HG03575 (cell line): ENCODE data around the gene PCGF3.
"Not testable (repeated sequence)": the region's sequence is repeated elsewhere in the genome, so short reads cannot be mapped to it uniquely, and the experiment has no call there.

Source experiments
- ATAC-seq: cut with Tn5 transposase; IDR thresholded peaks from one replicate; pipeline ENCODE4 v1.9.1; 2021; ENCODE audit not compliant: unreplicated experiment, insufficient number of reproducible peaks, low FRiP score; ENCODE audit errors: extremely low read depth

The PCGF3 gene

GRCh38 chr4:804804-805203, 99.2 kb downstream of the PCGF3 start:
- no peak for ATAC-seq

GRCh38 chr4:806979-807378, 101.3 kb downstream of the PCGF3 start:
- ATAC-seq: not testable (repeated sequence)

- no peak for ATAC-seq
These were observed 102.2 kb downstream of the PCGF3 start for GRCh38 chr4:807792-808191.

GRCh38 chr4:808860-809570, 103.4 kb downstream of the PCGF3 start:
- no peak for ATAC-seq

- ATAC-seq: no peak
These were observed 108.3 kb downstream of the PCGF3 start for GRCh38 chr4:813900-814299.

- ATAC-seq: no peak
These were observed 108.7 kb downstream of the PCGF3 start for GRCh38 chr4:814312-814850.

GRCh38 chr4:815464-816146, 110.0 kb downstream of the PCGF3 start:
- ATAC-seq: no peak

- ATAC-seq: no peak
These were observed 112.7 kb downstream of the PCGF3 start for GRCh38 chr4:818106-818921.

GRCh38 chr4:819401-820229, 114.0 kb downstream of the PCGF3 start:
- ATAC-seq: no peak
